Esophagus muscularis mucosa (tissue), 4 donors: ENCODE measurements around the gene KIAA1958. TPM values are rescaled to one million over a fixed set of nuclear protein-coding genes. Genes with fewer than 3 reads are reported as not detected.

Experiments used
- DNase-seq: peaks from one replicate; pipeline ENCODE4 v3.0.0-alpha.2; 2017; ENCODE audit errors: extremely low spot score
- H3K27ac ChIP-seq, 4 donors: fragments of 200-600 bp; sonication (generic); replicated peaks in 1 of 4; 1 replicate in 3 of 4; 2 replicates in 1 of 4; pipeline ENCODE4 v1.5.1; 2016 to 2019; ENCODE audit warnings: mild to moderate bottlenecking in 1 of 4
- H3K27me3 ChIP-seq, 4 donors: fragments of 200-600 bp; sonication (generic); one replicate each; pipeline versions ENCODE4 v1.5.1 to v1.6.0; 2016 to 2019
- H3K36me3 ChIP-seq, 4 donors: fragments of 200-600 bp; sonication (generic); one replicate each; pipeline ENCODE4 v1.5.1; 2016 to 2019
- H3K4me1 ChIP-seq, 4 donors: fragments of 200-600 bp; sonication (generic); one replicate each; pipeline ENCODE4 v1.5.1; 2016 to 2019
- H3K4me3 ChIP-seq, 4 donors: fragments of 200-600 bp; sonication (generic); 1 replicate in 2 of 4; 2 replicates in 2 of 4; pipeline ENCODE4 v1.5.1; 2016 to 2019; ENCODE audit warnings: mild to moderate bottlenecking in 4 of 4, moderate library complexity in 1 of 4
- H3K9me3 ChIP-seq, 4 donors: fragments of 200-600 bp; sonication (generic); 1 replicate in 3 of 4; 2 replicates in 1 of 4; pipeline ENCODE4 v1.5.1; 2016 to 2019
- CTCF ChIP-seq, 3 experiments: fragments of 200-600 bp in 2 of 3; fragments of 450-650 bp in 1 of 3; sonication (generic) in 2 of 3; IDR thresholded peaks; one replicate each; pipeline ENCODE4 v1.5.1; 2017 to 2019; ENCODE audit warnings: antibody characterized with exemption in 3 of 3, mild to moderate bottlenecking in 2 of 3, moderate library complexity in 1 of 3
- EP300 ChIP-seq: sonication (generic); formaldehyde crosslinking; IDR thresholded peaks from one replicate; pipeline ENCODE4 v1.6.1; 2017; ENCODE audit warnings: antibody characterized with exemption
- POLR2A ChIP-seq: fragments of 450-650 bp; IDR thresholded peaks from one replicate; pipeline ENCODE4 v1.6.1; 2017; ENCODE audit warnings: antibody characterized with exemption, moderate library complexity, mild to moderate bottlenecking, low read depth
- POLR2AphosphoS5 ChIP-seq, 2 donors: sonication (generic); formaldehyde crosslinking; IDR thresholded peaks; one replicate each; pipeline ENCODE4 v1.6.1; 2017; ENCODE audit warnings: antibody characterized with exemption in 2 of 2
- WGBS: methylation state at CpG from one replicate; pipeline ENCODE4 v1.1.5; 2018; 5-methylcytosine and 5-hydroxymethylcytosine counted together
- intact Hi-C: fragments of 100-400 bp; cut with DNase I; formaldehyde crosslinking; loops from one replicate; pipeline ENCODE4 v1.15.1; 2023
- total RNA-seq, 4 donors: library from RNA; depleted of rRNA; stranded (reverse); fragments of >200 nt; gene quantifications; one replicate each; pipeline versions ENCODE4 v1.1.0 to v1.2.1, GENCODE V29; 2016

KIAA1958 gene
- total RNA-seq, 4 donors from 2014 or later: 2.2 to 5.8 (median 3.2) TPM

GRCh38 chr9:112554516-112554915, 67.9 kb downstream of the KIAA1958 start:
- Histone ChIP-seq H3K27ac (no peak overlapping the region), H3K4me1 (peaks cover 0 to 14% (median 0%) of the 10 kb centered on the region in 4 donors), H3K27me3 (no peaks in the 10 kb centered on the region), H3K4me3 (no peak overlapping the region), H3K9me3 (no peaks in the 10 kb centered on the region), H3K36me3 (no peaks in the 10 kb centered on the region)
- DNase-seq: no peak
- TF ChIP-seq EP300 (no peak), POLR2AphosphoS5 (IDR thresholded peaks at IDR 0.05) (no peak), CTCF (IDR thresholded peaks at IDR 0.05) (no peak), POLR2A (no peak)
- intact Hi-C loops: no loop called here
- WGBS: 100% methylated on average over 1 of the region's 1 CpG

GRCh38 chr9:112555101-112555643, 68.5 kb downstream of the KIAA1958 start:
- intact Hi-C loops: no loop called here

GRCh38 chr9:112555844-112556482, 69.3 kb downstream of the KIAA1958 start:
- intact Hi-C loops: no loop called here
- Histone ChIP-seq H3K36me3 (no peaks in the 10 kb centered on the region), H3K27me3 (no peaks in the 10 kb centered on the region), H3K4me1 (peaks cover 0 to 14% (median 0%) of the 10 kb centered on the region in 4 donors), H3K4me3 (no peak overlapping the region), H3K9me3 (no peaks in the 10 kb centered on the region), H3K27ac (no peak overlapping the region)
- DNase-seq: no peak
- WGBS: 90% methylated on average over 9 of the region's 9 CpGs
- TF ChIP-seq POLR2AphosphoS5 (IDR thresholded peaks at IDR 0.05) (no peak), EP300 (no peak), CTCF (IDR thresholded peaks at IDR 0.05) (no peak), POLR2A (no peak)

More at GRCh38 chr9:112555101-112555643, 68.5 kb downstream of the KIAA1958 start:
- H3K4me1 ChIP-seq: peaks cover 0 to 14% (median 0%) of the 10 kb centered on the region in 4 donors
- 96% methylated on average over 3 of the region's 3 CpGs for WGBS
- no peak overlapping the region for H3K27ac ChIP-seq
- no peaks in the 10 kb centered on the region for H3K9me3 ChIP-seq
- H3K4me3 ChIP-seq: no peak overlapping the region
- no peaks in the 10 kb centered on the region for H3K36me3 ChIP-seq
- TF ChIP-seq EP300 (no peak), POLR2AphosphoS5 (IDR thresholded peaks at IDR 0.05) (no peak), CTCF (IDR thresholded peaks at IDR 0.05) (no peak)
- no peak for DNase-seq
- H3K27me3 ChIP-seq: no peaks in the 10 kb centered on the region

GRCh38 chr9:112556497-112557442, 70.1 kb downstream of the KIAA1958 start:
- H3K4me3 ChIP-seq: no peak overlapping the region
- no peak overlapping the region for H3K27ac ChIP-seq
- TF ChIP-seq EP300 (no peak), CTCF (IDR thresholded peaks at IDR 0.05) (no peak), POLR2AphosphoS5 (IDR thresholded peaks at IDR 0.05) (no peak)
- peaks cover 0 to 14% (median 0%) of the 10 kb centered on the region in 4 donors for H3K4me1 ChIP-seq
- H3K9me3 ChIP-seq: no peaks in the 10 kb centered on the region
- H3K36me3 ChIP-seq: no peaks in the 10 kb centered on the region
- intact Hi-C loops: no loop called here
- H3K27me3 ChIP-seq: no peaks in the 10 kb centered on the region
- no peak for DNase-seq
- WGBS: 94% methylated on average over 6 of the region's 6 CpGs
